Ramos (cell line): ENCODE data around the gene POMGNT2.

Source experiments
- in situ Hi-C: fragments of 300-500 bp; cut with MboI; formaldehyde crosslinking; loops from one replicate; pipeline ENCODE4 v1.14.3; 2022; ENCODE audit warnings: low sequenced_read_pairs; ENCODE audit not compliant: unreplicated experiment

The POMGNT2 gene

DNA sequence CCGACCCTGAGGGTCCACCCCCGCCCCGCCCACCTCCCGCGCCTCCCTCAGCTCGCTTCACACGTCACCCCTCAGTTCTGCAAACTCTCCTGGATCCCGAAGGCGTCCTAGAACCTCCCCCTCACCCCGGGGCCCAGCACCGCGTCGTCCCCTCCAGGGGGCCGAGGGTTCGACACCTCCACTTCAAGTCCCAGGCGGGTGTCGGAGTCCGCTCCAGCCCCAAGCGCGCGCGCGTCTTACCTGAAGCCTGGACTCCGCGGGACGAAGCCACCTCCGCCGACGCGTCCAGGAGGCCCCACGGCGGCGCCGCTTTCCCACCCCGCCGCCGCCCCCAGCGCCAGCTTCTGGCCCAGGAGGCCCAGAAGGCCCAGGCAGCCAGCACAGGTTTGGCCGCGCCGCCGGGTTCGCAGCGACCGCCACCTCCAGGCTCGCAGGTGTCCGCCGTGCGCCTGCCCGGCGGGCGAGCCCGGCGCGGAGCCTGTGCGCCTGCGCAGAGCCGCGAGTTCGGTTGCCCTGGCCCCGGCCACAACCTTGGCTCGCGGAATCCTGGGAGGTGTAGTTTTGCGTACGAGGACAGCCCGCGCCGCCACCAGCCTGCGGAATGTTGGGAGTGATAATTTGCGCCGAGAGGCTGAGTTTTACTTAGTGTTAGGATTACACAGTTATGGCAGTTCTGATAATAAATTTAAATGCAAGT, at the start of gene POMGNT2:
POMGNT2 (minus strand) TSS at position 484 of the 697 bp plus-strand sequence. CDS start 24,648 bp downstream, outside the sequence.
- in situ Hi-C loops, result no loop called here

DNA sequence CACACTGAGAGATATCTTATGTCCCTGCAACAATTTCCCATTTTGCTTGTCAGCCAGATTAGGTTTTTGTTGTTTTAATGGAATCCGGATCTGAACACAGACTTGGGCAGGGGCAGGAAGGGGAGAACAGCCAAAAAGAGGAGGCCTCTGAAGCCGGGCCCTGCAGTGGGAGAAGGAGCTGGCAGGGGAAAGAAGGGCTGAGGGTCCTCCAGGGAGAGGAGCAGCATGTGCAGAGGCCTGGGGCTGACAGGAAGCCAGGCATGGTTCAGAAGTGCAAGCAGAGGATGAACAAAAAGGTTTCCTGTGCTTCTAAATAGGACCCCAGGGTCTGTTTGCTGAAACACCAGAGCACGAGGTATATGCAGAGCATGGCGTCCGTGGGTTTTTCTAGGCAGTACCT, 49.1 kb upstream of the POMGNT2 start:
- in situ Hi-C loops, result no loop called here

GRCh38 chr3:43153216-43154083, 47.6 kb upstream of the POMGNT2 start:
- in situ Hi-C loops, result no loop called here

- in situ Hi-C loops, result no loop called here
These were observed 46.8 kb upstream of the POMGNT2 start for GRCh38 chr3:43152649-43153048.

DNA sequence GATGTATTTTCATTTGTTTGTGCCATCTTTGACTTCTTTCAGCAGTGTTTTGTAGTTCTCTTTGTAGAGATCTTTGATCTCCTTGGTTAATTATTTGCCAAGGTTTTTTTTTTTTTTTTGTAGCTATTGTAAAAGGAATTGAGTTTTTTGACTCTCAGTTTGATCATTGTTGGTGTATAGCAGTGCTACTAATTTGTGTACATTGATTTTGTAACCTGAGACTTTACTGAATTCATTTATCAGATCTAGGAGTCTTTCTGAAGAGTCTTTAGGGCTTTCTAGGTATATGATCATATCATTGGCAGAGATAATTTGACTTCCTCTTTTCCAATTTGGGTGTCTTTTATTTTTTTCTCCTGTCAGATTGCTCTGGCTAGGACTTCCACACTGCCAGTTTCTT, 42.2 kb upstream of the POMGNT2 start:
- in situ Hi-C loops, result no loop called here

DNA sequence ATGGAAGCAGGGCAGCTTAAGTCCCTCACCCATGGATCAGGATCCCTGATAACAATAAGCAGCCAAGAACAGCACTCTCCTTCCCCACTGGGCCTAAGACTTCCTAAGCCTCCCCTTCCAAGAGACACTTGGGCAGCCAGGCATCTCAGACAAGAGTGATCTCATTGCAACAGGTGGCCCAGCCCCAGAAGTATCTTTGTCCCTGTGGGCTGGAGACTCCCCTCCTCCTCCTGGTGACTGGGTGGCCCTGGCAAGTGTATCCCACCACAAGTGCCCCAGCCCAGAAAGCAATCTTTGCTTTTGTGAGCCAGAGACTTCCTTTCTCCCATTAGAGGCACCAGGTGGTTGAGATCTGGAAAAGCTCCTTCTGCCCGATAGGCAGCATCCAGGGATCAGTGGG, 40.7 kb upstream of the POMGNT2 start:
- in situ Hi-C loops, result no loop called here

DNA sequence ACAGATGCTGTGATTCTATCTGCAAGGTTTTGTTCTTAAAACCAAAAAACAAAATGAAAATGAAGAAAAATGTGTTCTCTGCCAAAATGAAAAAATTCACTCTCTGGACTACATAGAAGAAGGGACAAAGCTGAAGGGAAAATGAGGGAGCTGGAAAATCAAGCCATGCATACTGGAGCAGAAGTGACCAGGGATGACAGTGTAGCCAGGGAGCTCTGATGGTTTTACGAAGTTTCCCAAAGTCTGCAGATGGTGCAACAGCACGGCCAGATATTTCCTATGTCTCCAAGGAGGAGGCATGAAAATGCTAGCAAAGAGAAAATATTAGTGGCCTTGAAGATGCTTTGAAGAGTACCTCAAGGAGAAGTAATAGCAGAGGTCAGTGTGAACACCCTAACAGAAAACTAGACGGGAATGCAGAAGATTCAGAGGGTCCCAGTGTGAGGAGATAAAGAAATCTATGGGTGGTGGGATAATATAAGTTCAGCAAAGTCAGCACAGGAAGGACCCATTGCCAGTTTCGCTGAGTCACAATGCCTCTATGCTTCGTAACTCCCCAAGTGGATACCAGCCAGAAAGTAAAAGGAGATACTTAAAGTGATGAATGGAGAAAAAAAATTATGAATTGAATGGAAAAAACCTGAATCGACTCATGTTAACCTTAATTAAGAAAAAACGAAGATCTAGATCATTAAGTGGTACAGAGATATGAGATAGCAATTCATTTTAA, 39.0 kb upstream of the POMGNT2 start:
- in situ Hi-C loops, result no loop called here

GRCh38 chr3:43142472-43142871, 36.6 kb upstream of the POMGNT2 start:
- in situ Hi-C loops, result no loop called here

GRCh38 chr3:43138488-43139231, 32.8 kb upstream of the POMGNT2 start:
- in situ Hi-C loops, result no loop called here

- in situ Hi-C loops, result no loop called here
These were observed 27.2 kb upstream of the POMGNT2 start for GRCh38 chr3:43132870-43133636.

- in situ Hi-C loops, result no loop called here
These were observed 26.3 kb upstream of the POMGNT2 start for GRCh38 chr3:43132193-43132592.

DNA sequence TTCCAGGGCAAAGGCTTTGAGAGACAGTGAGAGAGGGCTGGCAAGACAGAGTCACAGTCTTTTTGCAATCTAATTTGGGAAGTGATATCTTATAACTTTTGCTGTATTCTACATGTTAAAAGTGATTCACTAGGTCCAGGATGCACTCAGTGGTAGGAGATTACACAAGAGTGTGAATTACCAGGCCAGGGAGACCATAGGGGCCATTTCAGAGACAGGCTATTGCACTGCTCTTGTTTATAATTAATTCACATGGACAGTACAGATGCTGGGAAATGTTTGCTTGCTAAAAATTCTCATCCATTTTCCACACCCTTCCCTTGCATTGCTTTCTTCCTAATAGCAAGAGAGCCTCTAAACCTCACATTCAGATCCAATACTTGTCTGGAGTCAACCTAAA, 22.6 kb upstream of the POMGNT2 start:
- in situ Hi-C loops, result no loop called here

DNA sequence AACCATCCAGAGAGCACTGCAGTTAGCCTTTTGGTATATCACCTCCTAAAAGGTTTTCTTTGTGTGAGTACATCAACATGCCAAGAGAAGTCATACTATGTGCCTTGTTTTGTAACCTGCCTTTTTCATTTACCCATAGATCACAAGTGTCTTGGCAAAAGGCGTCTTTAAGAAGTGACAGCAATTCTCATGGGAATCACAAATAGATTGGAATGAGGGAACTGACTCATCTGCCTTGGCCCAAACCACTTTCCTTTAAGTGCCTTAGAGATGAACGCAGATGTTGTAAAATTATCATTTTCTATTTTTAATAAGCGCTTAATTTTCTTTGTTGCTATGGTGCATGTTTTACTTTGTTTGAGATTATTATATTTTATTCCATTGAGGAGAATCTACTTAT, 20.7 kb upstream of the POMGNT2 start:
- in situ Hi-C loops, result no loop called here

- in situ Hi-C loops, result no loop called here
These were observed 18.0 kb upstream of the POMGNT2 start for GRCh38 chr3:43123895-43124294.

- in situ Hi-C loops, result no loop called here
These were observed 15.1 kb upstream of the POMGNT2 start for GRCh38 chr3:43120937-43121336.

DNA sequence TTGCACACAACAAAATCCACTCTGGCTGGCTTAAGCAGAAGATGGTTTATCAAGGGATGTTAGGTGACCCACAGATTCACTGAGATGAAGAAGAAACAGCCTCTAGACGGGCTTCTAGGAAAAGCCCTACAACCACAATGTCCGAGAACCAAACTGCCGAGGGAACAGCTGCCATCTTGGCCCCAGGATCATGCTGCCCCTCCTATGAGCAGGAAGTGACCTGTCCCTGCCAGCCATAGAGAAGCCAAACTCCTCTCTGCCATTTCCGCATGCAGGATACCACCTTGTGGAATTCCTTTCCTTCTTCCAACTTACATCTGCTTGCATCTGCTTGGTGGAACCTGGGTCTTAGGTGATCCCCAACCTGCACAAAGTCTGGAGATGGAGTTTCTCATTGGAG, 11.4 kb upstream of the POMGNT2 start:
- in situ Hi-C loops, result no loop called here

DNA sequence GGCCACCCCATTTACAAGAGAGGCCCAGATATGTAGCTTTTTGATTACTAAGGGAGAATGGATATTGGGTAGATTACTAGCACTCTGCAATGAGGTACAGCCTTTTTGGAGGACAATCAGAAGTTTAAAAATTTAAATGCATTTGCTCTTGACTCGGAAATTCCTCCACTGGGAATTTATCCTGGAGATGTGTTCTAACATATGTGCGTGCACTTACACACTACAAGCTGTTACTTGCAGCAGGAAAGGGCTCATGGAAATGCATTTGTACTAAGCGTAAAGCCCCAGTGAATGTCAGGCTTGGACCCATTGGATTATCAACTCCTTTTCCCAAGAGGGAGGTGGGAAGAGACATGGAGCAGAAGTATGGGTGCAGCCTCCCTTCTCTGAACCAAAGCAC, 7.8 kb upstream of the POMGNT2 start:
- in situ Hi-C loops, result no loop called here

DNA sequence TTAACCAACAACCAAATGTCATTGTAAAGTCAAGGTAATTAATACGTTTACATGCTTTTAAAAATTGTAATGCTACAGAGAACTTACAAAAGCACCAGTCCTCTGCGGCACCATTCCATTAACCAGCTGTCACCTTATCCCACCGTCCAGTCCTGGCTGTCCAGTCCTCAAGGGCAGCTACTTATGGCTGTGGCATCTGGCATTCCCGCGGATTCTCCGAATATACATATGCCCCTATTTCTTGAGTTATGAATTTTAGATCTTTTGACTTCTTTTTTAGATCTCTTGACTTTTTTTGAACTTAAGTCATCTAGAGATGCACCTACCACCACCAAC, 382 bp upstream of the POMGNT2 start:
- in situ Hi-C loops, result no loop called here

DNA sequence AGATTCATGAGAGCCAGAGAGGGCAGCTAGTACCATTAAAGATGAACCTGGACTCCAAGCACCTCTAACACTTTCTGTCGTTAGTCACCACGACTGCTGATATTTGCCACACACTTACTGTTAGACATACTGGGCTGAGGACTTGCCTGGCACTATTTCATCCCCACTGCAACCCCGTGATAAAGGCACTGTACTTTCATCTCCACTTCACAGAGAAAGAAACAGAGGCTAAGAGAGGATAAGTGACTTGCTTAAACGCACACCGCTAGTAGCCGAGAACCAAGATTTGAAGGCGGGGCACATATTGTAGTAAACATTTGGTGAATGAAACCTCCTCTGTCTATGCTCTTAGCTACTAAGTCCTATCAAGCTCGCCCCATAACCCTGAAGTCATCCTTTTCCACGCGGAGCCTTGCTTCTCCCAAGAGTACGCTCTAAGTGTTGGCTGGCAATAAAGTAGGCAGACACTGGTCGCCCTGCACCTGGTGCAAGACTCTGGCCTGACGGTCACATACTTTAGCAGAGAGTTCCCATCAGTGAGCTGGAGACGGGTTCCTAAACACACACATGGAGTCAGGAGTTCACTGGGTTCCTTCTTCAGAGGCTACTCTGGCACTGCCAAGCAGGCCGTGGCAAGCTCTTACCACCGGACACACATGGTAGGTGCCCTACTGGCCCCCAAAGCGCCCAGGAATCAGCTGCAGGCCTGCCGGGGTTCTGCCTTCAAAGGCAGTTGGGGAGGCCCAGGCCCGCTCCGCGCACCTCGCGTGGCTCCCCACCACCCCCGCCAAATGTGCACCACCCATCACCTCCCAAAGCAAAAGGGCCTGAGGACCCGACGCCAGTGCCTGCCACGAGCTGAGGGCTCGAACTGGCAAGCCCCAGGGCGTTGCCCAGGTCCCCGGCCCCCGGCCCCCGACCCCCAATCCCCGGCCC, 951 bp downstream of the POMGNT2 start:
- in situ Hi-C loops, result no loop called here
